HepG2 (cell line): ENCODE data around the gene GCLM.

ENCODE experiments used
- KDM1A ChIP-seq: IDR thresholded peaks from 2 replicates; pipeline ENCODE4 v1.6.1; 2016; ENCODE audit warnings: missing compliant biosample characterization
- MAFK ChIP-seq, 2 experiments: IDR thresholded peaks in 1 of 2; conservative IDR thresholded peaks in 1 of 2; 2 replicates each; pipeline ENCODE4 v1.6.1; 2011; ENCODE audit warnings: improper control_type of control experiment in 2 of 2, low read length in 2 of 2
- POLR2A ChIP-seq, 2 experiments: IDR thresholded peaks; 2 replicates each; pipeline ENCODE4 v1.6.1; 2011; ENCODE audit warnings: low read depth in 2 of 2, low read length in 2 of 2, mild to moderate bottlenecking in 1 of 2, moderate library complexity in 1 of 2; ENCODE audit not compliant: insufficient read depth in 1 of 2
- RAD21 ChIP-seq: fragments of 450-650 bp; formaldehyde crosslinking; IDR thresholded peaks from 2 replicates; pipeline ENCODE4 v1.5.0; 2020; ENCODE audit warnings: mild to moderate bottlenecking

DNA sequence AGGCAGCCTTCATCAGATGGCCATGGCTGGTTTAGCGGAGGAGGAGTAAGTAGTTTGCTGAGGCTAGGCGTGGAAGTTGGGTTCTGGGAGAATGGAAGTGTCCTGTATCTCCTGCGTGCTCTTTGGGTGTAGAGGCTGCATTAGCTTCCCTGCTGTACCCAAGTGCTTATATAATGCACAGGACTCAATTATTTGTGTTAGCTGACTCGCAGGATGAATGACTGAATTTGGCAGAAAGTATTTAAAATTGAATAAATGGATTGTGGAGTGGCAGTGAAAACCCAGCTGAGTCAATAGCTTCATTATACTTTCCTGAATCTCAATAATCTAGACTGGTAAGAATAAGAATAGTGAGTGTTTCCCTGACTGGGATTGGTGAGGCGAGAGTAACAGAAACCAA is 44.0 kb downstream of the GCLM start:
- TF ChIP-seq POLR2A (IDR thresholded peaks at IDR 0.05; ENCODE audit: insufficient read depth in 1 of 2, low read depth in 2 of 2, low read length in 2 of 2) (no peak), RAD21 (CRISPR knock-in tag) (no peak), KDM1A (CRISPR knock-in tag) (no peak), MAFK (conservative IDR thresholded peaks at IDR 0.05 in 1 of 2, IDR thresholded peaks at IDR 0.05 in 1 of 2; ENCODE audit: low read length in 2 of 2) (no peak)
